DND-41 (cell line): Measurements from ENCODE around the gene CLDN14.

ENCODE experiments used
- ATAC-seq: fragments of 200-7000 bp; cut with Tn5 transposase; 3 replicates; pipeline ENCODE4 v1.9.1; 2021; ENCODE audit warnings: low read depth; ENCODE audit not compliant: insufficient read depth
- DNase-seq: peaks from one replicate; pipeline ENCODE4 v3.0.0-alpha.2; 2020
- H2AFZ ChIP-seq: 2 replicates; pipeline ENCODE4 v1.6.0; 2012; ENCODE audit warnings: low read depth, low read length
- H3K27ac ChIP-seq: 2 replicates; pipeline ENCODE4 v1.5.1; 2012; ENCODE audit warnings: low read length, inconsistent platforms
- H3K27me3 ChIP-seq: fragments of 200-600 bp; sonication (generic); 2 replicates; pipeline ENCODE4 v1.6.0; 2012; ENCODE audit warnings: low read length, mild to moderate bottlenecking, inconsistent platforms; ENCODE audit not compliant: insufficient read depth, poor library complexity
- H3K36me3 ChIP-seq: 2 replicates; pipeline ENCODE4 v1.5.1; 2012; ENCODE audit warnings: low read length, inconsistent platforms; ENCODE audit not compliant: insufficient read depth
- H3K4me1 ChIP-seq: 2 replicates; pipeline ENCODE4 v1.5.1; 2012; ENCODE audit warnings: mild to moderate bottlenecking, low read length; ENCODE audit not compliant: insufficient read depth
- H3K4me2 ChIP-seq: 2 replicates; pipeline ENCODE4 v1.6.0; 2012; ENCODE audit warnings: mild to moderate bottlenecking, moderate library complexity, low read length, inconsistent platforms; ENCODE audit not compliant: insufficient read depth
- H3K4me3 ChIP-seq, 2 experiments: fragments of 200-600 bp in 1 of 2; shearing (Covaris generic) in 1 of 2; 2 replicates each; pipeline ENCODE4 v1.5.1; 2012 to 2016; ENCODE audit warnings: inconsistent platforms in 2 of 2, low read length in 2 of 2, mild to moderate bottlenecking in 2 of 2, low read depth in 1 of 2, moderate library complexity in 1 of 2
- H3K79me2 ChIP-seq: 2 replicates; pipeline ENCODE4 v1.6.0; 2012; ENCODE audit warnings: low read length, inconsistent platforms; ENCODE audit not compliant: insufficient read depth
- H3K9ac ChIP-seq: 2 replicates; pipeline ENCODE4 v1.6.0; 2012; ENCODE audit warnings: low read depth, mild to moderate bottlenecking, inconsistent platforms, low read length, moderate library complexity
- H3K9me3 ChIP-seq: 2 replicates; pipeline ENCODE4 v1.5.1; 2012; ENCODE audit warnings: low read length, moderate library complexity, mild to moderate bottlenecking, inconsistent platforms; ENCODE audit not compliant: insufficient read depth, severe bottlenecking
- H4K20me1 ChIP-seq: 2 replicates; pipeline ENCODE4 v1.6.0; 2012; ENCODE audit warnings: low read length; ENCODE audit not compliant: insufficient read depth
- CTCF ChIP-seq: IDR thresholded peaks from 2 replicates; pipeline ENCODE4 v1.5.1; 2012; ENCODE audit warnings: borderline replicate concordance, low read length, moderate library complexity, mild to moderate bottlenecking; ENCODE audit not compliant: poor library complexity, severe bottlenecking; ENCODE audit errors: extremely low read depth
- EZH2 ChIP-seq: IDR thresholded peaks from 3 replicates; pipeline ENCODE4 v1.6.1; 2012; ENCODE audit warnings: borderline replicate concordance, low read depth, mild to moderate bottlenecking, moderate library complexity, low read length, inconsistent platforms; ENCODE audit not compliant: severe bottlenecking

CLDN14 gene

DNA sequence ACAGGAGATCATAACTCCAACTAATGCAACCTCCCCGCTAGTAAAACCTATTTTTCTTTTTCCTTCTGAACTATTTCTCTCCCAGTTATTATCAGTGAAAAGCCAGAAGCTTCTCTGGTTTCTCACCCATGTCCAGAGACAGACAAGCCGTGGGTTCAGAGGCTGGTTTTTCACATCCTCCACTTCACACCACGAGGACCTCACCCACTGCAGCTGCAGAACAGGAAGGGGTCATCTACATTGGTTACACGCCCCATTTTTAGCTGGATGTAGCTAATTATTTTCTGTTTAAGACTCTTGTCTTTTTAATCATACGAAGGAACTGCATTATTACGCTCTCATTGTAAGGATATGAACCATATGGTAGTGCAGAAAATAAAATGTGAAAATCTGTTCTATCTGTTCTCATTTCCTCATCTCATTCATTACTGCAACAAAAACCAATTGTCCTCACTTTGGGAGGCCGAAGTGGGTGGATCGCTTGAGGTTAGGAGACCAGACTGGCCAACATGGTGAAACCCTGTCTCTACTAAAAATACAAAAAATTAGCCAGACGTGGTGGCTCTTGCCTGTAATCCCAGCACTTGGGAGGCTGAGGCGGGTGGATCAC lies 39.1 kb upstream of the CLDN14 start:
- Histone ChIP-seq H3K4me2 (no peak overlapping the region), H3K9ac (no peak overlapping the region), H3K27me3 (no peaks in the 10 kb centered on the region), H2AFZ (no peak overlapping the region), H3K27ac (no peak overlapping the region), H3K4me3 (no peak overlapping the region), H3K36me3 (no peaks in the 10 kb centered on the region), H3K79me2 (no peaks in the 10 kb centered on the region), H3K4me1 (no peaks in the 10 kb centered on the region), H4K20me1 (no peaks in the 10 kb centered on the region), H3K9me3 (peaks cover 4% of the 10 kb centered on the region)
- DNase-seq (no peak), ATAC-seq (no peak)
- TF ChIP-seq CTCF (no peak), EZH2 (no peak)

GRCh38 chr21:36517366-36518075 lies 37.6 kb upstream of the CLDN14 start:
- Histone ChIP-seq H3K36me3 (no peaks in the 10 kb centered on the region), H4K20me1 (no peaks in the 10 kb centered on the region), H3K4me2 (no peak overlapping the region), H3K79me2 (no peaks in the 10 kb centered on the region), H3K9me3 (peaks cover 4% of the 10 kb centered on the region), H3K27me3 (no peaks in the 10 kb centered on the region), H3K4me3 (no peak overlapping the region), H2AFZ (no peak overlapping the region), H3K27ac (no peak overlapping the region), H3K9ac (no peak overlapping the region), H3K4me1 (no peaks in the 10 kb centered on the region)
- TF ChIP-seq CTCF (no peak), EZH2 (no peak)
- DNase-seq (no peak), ATAC-seq (no peak)

DNA sequence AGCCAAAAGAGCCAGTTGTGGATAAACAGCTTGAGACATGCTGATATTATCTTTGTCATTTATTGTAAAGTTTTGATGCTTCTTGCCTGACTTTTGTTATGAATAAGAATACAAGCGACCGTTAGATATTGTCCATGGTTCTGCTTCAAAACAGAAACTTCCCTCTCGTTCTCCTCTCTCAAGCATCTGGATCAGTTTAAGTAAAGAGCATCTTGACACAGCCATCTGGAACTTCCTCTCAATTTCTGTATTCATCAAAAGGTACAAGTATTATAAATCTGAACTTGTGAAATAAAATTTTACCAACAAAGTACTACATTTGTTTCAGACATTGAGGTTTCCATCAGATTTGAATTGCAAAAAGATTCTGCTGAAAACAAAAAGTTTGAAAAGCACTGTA lies 36.4 kb upstream of the CLDN14 start:
- TF ChIP-seq EZH2 (no peak), CTCF (no peak)
- Histone ChIP-seq H4K20me1 (no peaks in the 10 kb centered on the region), H3K9ac (no peak overlapping the region), H3K79me2 (no peaks in the 10 kb centered on the region), H2AFZ (no peak overlapping the region), H3K27me3 (no peaks in the 10 kb centered on the region), H3K4me2 (no peak overlapping the region), H3K4me3 (no peak overlapping the region), H3K4me1 (peaks cover 9% of the 10 kb centered on the region), H3K27ac (no peak overlapping the region), H3K36me3 (no peaks in the 10 kb centered on the region), H3K9me3 (peaks cover 4% of the 10 kb centered on the region)
- ATAC-seq (no peak), DNase-seq (no peak)
